ENCODE measurements around the gene UBE2E2.

GRCh38 chr3:23390989-23391553 lies 187.9 kb downstream of the UBE2E2 start:
- no peak for TF ChIP-seq EZH2 (IDR thresholded peaks at IDR 0.05; ENCODE audit: borderline replicate concordance, low read length)
- TF ChIP-seq CTCF (IDR thresholded peaks at IDR 0.05; ENCODE audit: low read length) = no peak
